B cell (primary cell): ENCODE data around the gene ZNF618. TPM values are rescaled to one million over a fixed set of nuclear protein-coding genes. Genes with fewer than 3 reads are reported as not detected.

Source experiments
- ATAC-seq: fragments of 200-7000 bp; cut with Tn5 transposase; one replicate; pipeline ENCODE4 v1.10.0; 2021; ENCODE audit warnings: low read depth, mild to moderate bottlenecking, moderate number of reproducible peaks, moderate library complexity
- CTCF ChIA-PET: fragments of 350-600 bp; sonication (Branson Sonifier 250); formaldehyde crosslinking; loops from one replicate; lab custom pipeline; 2021; ENCODE audit warnings: antibody characterized with exemption, inconsistent platforms; lab: Charles Lee
- POLR2A ChIA-PET: fragments of 350-600 bp; sonication (Branson Sonifier 250); formaldehyde crosslinking; loops from one replicate; lab custom pipeline; 2021; ENCODE audit warnings: antibody characterized with exemption; lab: Charles Lee
- DNase-seq: peaks from one replicate; pipeline ENCODE4 v3.0.0; 2013
- H2AFZ ChIP-seq: 2 replicates; pipeline ENCODE4 v1.6.1; 2012; ENCODE audit warnings: mild to moderate bottlenecking, low read depth, low read length; ENCODE audit not compliant: insufficient read depth, poor library complexity, severe bottlenecking
- H3K27ac ChIP-seq, 2 donors: 1 replicate in 1 of 2; 2 replicates in 1 of 2; pipeline ENCODE4 v1.5.1; 2012 to 2013; ENCODE audit warnings: low read length in 2 of 2, mild to moderate bottlenecking in 2 of 2, moderate library complexity in 1 of 2
- H3K27me3 ChIP-seq, 4 experiments: fragments of 200-600 bp in 1 of 4; sonication (generic) in 1 of 4; replicated peaks in 1 of 4; 1 replicate in 2 of 4; 2 replicates in 2 of 4; pipeline versions ENCODE4 v1.6.1 to v1.7.0; 2013 to 2016; ENCODE audit warnings: low read length in 3 of 4, mild to moderate bottlenecking in 2 of 4, mixed read lengths in 1 of 4, moderate library complexity in 1 of 4; ENCODE audit not compliant: insufficient read depth in 4 of 4, control insufficient read depth in 3 of 4; ENCODE audit errors: control extremely low read depth in 1 of 4
- H3K36me3 ChIP-seq, 2 experiments: replicated peaks in 1 of 2; 1 replicate in 1 of 2; 2 replicates in 1 of 2; pipeline versions ENCODE4 v1.6.1 to v1.7.1; 2013; ENCODE audit warnings: low read length in 1 of 2; ENCODE audit not compliant: insufficient read depth in 2 of 2, control insufficient read depth in 1 of 2; ENCODE audit errors: control extremely low read depth in 1 of 2, extremely low read depth in 1 of 2
- H3K4me1 ChIP-seq, 2 donors: fragments of 200-600 bp in 1 of 2; sonication (generic) in 1 of 2; 1 replicate in 1 of 2; 2 replicates in 1 of 2; pipeline versions ENCODE4 v1.5.1 to v1.6.1; 2013 to 2017; ENCODE audit warnings: low read length in 2 of 2; ENCODE audit not compliant: control insufficient read depth in 2 of 2, insufficient read depth in 2 of 2
- H3K4me2 ChIP-seq: replicated peaks from 2 replicates; pipeline ENCODE3; 2012; ENCODE audit warnings: mild to moderate bottlenecking, low read depth, low read length; ENCODE audit not compliant: poor library complexity, severe bottlenecking
- H3K4me3 ChIP-seq, 5 experiments: fragments of 200-600 bp in 1 of 5; sonication (generic) in 1 of 5; 1 replicate in 3 of 5; 2 replicates in 2 of 5; pipeline versions ENCODE4 v1.5.1 to v1.7.0; 2011 to 2016; ENCODE audit warnings: low read length in 4 of 5, mild to moderate bottlenecking in 4 of 5, low read depth in 2 of 5, control low read depth in 1 of 5, moderate library complexity in 1 of 5; ENCODE audit not compliant: insufficient read depth in 1 of 5; ENCODE audit errors: control extremely low read depth in 1 of 5, extremely low read depth in 1 of 5
- H3K79me2 ChIP-seq: fragments of 200-600 bp; sonication (generic); one replicate; pipeline ENCODE4 v1.6.0; 2016; ENCODE audit warnings: low read length; ENCODE audit not compliant: control insufficient read depth, insufficient read depth
- H3K9ac ChIP-seq: fragments of 200-600 bp; sonication (generic); 2 replicates; pipeline ENCODE4 v1.6.1; 2017; ENCODE audit warnings: mild to moderate bottlenecking, low read length, moderate library complexity
- H3K9me3 ChIP-seq, 3 donors: one replicate each; pipeline versions ENCODE4 v1.6.1 to v1.7.1; 2013; ENCODE audit warnings: low read length in 2 of 3; ENCODE audit not compliant: control insufficient read depth in 2 of 3, insufficient read depth in 1 of 3; ENCODE audit errors: control extremely low read depth in 1 of 3
- H4K20me1 ChIP-seq: 2 replicates; pipeline ENCODE4 v1.6.0; 2012; ENCODE audit warnings: mild to moderate bottlenecking, low read length; ENCODE audit not compliant: insufficient read depth, control insufficient read depth, poor library complexity, severe bottlenecking
- H3K27ac Mint-ChIP-seq: one replicate; pipeline ENCODE4 v1.8.0; 2021; ENCODE audit warnings: mixed read lengths
- H3K27me3 Mint-ChIP-seq: one replicate; pipeline ENCODE4 v1.8.0; 2021; ENCODE audit warnings: mixed read lengths
- H3K4me1 Mint-ChIP-seq: one replicate; pipeline ENCODE4 v1.8.0; 2021; ENCODE audit warnings: mixed read lengths
- H3K4me3 Mint-ChIP-seq: one replicate; pipeline ENCODE4 v1.8.0; 2021; ENCODE audit warnings: mixed read lengths
- H3K9me3 Mint-ChIP-seq: one replicate; pipeline ENCODE4 v1.8.0; 2022; ENCODE audit warnings: mixed read lengths; ENCODE audit not compliant: insufficient read depth
- EZH2 ChIP-seq: IDR thresholded peaks from 2 replicates; pipeline ENCODE4 v1.6.1; 2012; ENCODE audit warnings: borderline replicate concordance, low read depth, mild to moderate bottlenecking, moderate library complexity, low read length; ENCODE audit not compliant: insufficient read depth, poor library complexity, severe bottlenecking
- WGBS: methylation state at CpG from one replicate; pipeline ENCODE4 v1.1.5; 2013; ENCODE audit warnings: missing lambda C conversion rate; ENCODE audit not compliant: insufficient coverage; 5-methylcytosine and 5-hydroxymethylcytosine counted together
- intact Hi-C: fragments of 100-400 bp; cut with micrococcal nuclease; formaldehyde crosslinking; loops from one replicate; pipeline ENCODE4 v1.10.0; 2022
- polyA plus RNA-seq: library from polyadenylated mRNA; depleted of rRNA; stranded (reverse); fragments of >200 nt; gene quantifications from 2 replicates; pipeline ENCODE4 v1.2.3, GENCODE V29; 2012
- total RNA-seq, 2 donors: library from RNA; stranded (reverse); fragments of 120-200 nt in 1 of 2; gene quantifications; 1 replicate in 1 of 2; 2 replicates in 1 of 2; pipeline versions ENCODE4 v1.2.3 to v1.2.4, GENCODE V29; 2013 to 2022
- TF ChIP-seq, protein P1 (sequence below): fragments of 200-600 bp; IDR thresholded peaks from one replicate; pipeline ENCODE4 v1.8.0; 2022; ENCODE audit warnings: antibody characterized with exemption, mild to moderate bottlenecking

Gene ZNF618
- total and polyA plus RNA-seq, 2 donors (not counting 1 experiment from before 2014, with no cell fraction given) = 1.4 to 2.5 TPM

DNA sequence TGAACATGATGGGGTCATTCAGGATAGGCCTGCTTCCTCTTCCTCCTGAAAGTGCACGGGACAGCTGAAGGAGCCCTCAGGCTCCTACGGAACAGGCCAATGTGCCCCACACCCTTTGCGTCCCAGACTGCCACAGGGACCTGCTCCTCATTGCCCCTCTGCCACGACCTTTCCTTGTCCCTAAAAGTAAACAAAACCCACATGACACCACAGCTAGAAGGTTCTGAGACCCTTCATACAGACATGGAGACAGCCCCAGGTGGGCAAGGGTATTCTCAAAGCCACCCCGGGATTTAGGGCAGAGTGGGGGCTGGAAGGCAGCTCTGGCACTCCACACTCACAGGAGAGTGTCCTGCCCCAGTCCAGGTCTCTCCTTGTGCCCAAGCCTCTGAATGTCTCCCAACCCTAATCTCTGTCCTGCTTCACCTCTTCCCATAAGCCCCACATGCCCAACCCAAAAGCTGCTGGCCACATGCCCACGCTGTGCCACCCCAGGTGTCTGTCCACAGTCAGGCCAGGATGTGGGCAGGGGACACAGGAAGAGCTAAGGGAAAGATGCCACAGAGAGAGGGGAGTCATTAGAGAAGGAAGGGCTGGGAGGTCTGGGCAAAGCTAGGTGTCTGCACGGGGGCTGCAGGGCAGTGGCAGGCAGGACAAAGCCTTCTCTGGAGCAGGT, 201.2 kb downstream of the ZNF618 start:
- Mint-ChIP-seq H3K27ac (no peak overlapping the region), H3K27me3 (peaks cover 23% of the 10 kb centered on the region), H3K4me1 (no peaks in the 10 kb centered on the region), H3K4me3 (no peak overlapping the region), H3K9me3 (no peaks in the 10 kb centered on the region)
- Histone ChIP-seq H2AFZ (no peak overlapping the region), H3K4me1 (no peaks in the 10 kb centered on the region), H3K79me2 (no peaks in the 10 kb centered on the region), H3K4me3 (no peak overlapping the region), H3K36me3 (no peaks in the 10 kb centered on the region), H3K4me2 (no peak overlapping the region), H3K9ac (no peak overlapping the region), H3K9me3 (no peaks in the 10 kb centered on the region), H3K27ac (no peak overlapping the region), H4K20me1 (no peaks in the 10 kb centered on the region), H3K27me3 (peaks cover 0 to 2% (median 0%) of the 10 kb centered on the region in 4 experiments)
- 35% methylated on average over 5 of the region's 7 CpGs for WGBS
- TF ChIP-seq EZH2 = no peak
- TF ChIP-seq, protein P1, sequence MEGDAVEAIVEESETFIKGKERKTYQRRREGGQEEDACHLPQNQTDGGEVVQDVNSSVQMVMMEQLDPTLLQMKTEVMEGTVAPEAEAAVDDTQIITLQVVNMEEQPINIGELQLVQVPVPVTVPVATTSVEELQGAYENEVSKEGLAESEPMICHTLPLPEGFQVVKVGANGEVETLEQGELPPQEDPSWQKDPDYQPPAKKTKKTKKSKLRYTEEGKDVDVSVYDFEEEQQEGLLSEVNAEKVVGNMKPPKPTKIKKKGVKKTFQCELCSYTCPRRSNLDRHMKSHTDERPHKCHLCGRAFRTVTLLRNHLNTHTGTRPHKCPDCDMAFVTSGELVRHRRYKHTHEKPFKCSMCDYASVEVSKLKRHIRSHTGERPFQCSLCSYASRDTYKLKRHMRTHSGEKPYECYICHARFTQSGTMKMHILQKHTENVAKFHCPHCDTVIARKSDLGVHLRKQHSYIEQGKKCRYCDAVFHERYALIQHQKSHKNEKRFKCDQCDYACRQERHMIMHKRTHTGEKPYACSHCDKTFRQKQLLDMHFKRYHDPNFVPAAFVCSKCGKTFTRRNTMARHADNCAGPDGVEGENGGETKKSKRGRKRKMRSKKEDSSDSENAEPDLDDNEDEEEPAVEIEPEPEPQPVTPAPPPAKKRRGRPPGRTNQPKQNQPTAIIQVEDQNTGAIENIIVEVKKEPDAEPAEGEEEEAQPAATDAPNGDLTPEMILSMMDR = no peak
- intact Hi-C loops = no loop called here
- DNase-seq (no peak), ATAC-seq (no peak)
- ChIA-PET CTCF (no interaction called here), POLR2A (no interaction called here)

DNA sequence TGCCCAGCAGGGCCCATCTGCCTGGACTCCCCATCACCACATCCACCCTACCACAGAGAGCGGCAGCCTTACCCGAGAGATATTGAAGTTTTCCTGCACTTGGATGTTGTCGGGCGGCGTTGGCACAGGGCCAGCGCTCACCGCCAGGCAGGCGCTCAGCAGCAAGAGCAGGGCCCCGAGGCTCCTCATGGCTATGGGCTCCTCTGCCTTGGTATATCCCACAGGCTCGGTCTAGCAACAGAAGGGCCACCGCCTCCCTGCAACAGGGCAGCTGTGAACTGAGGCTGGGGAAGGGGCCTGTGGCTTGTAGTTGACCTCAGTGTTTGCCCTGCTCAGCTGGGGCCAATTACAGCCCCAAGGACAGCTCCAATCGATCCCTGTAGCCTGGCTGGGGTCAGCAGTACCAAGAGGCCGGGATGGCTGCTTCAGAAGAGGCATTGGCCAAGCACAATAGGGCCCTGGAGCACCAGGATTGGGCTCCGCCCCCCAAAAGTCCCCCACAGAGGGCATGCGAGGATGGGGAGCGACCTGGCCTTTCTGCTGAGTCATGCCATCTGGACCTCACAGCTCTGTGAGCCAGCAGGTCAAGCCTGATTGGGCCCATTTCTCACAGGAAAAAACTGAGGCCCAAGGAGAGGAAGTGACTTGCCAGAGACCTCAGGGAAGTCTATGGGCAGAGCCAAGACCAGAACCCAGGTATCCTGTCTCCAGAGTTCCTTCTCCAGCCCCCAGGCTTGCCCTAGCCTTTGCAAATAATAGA, 202.1 kb downstream of the ZNF618 start, which contains the start of gene AMBP:
Gene AMBP (minus strand): TSS at position 280 of the 760 bp plus-strand sequence. CDS start 91 bp downstream, at position 189.
- H3K4me2 ChIP-seq = no peak within 1 kb of the TSS
- no peak within 1 kb of the TSS for H3K9ac ChIP-seq
- H3K27me3 Mint-ChIP-seq = peaks cover 26% of the 10 kb centered on the region
- H3K4me3 Mint-ChIP-seq = no peak within 1 kb of the TSS
- H4K20me1 ChIP-seq = no peaks in the 10 kb centered on the region
- DNase-seq = no peak
- H3K4me3 ChIP-seq = no peak within 1 kb of the TSS
- no peaks in the 10 kb centered on the region for H3K9me3 ChIP-seq
- H3K4me1 ChIP-seq = no peaks in the 10 kb centered on the region
- ATAC-seq = no peak
- TF ChIP-seq, protein P1 = no peak
- TF ChIP-seq EZH2 = no peak
- H3K79me2 ChIP-seq = no peaks in the 10 kb centered on the region
- ChIA-PET CTCF (interaction anchor here (2.3 kb wide), 1 partner anchor 213 kb away, joined by 7 read pairs; no protein-coding TSS in a partner anchor), POLR2A (no interaction called here)
- H2AFZ ChIP-seq = no peak within 1 kb of the TSS
- no peaks in the 10 kb centered on the region for H3K4me1 Mint-ChIP-seq
- H3K9me3 Mint-ChIP-seq = no peaks in the 10 kb centered on the region
- H3K36me3 ChIP-seq = no peaks in the 10 kb centered on the region
- H3K27ac Mint-ChIP-seq = no peak within 1 kb of the TSS
- H3K27me3 ChIP-seq = peaks cover 0 to 2% (median 0%) of the 10 kb centered on the region in 4 experiments
- H3K27ac ChIP-seq = no peak within 1 kb of the TSS
- 79% methylated on average over 15 of the region's 16 CpGs for WGBS
- intact Hi-C loops = no loop called here
